GM23338 (cell line): ENCODE data around the gene ADAMTS14. TPM values are rescaled to one million over a fixed set of nuclear protein-coding genes. Genes with fewer than 3 reads are reported as not detected.

Experiments used
- ATAC-seq: fragments of 200-7000 bp; cut with Tn5 transposase; 3 replicates; pipeline ENCODE4 v1.9.1; 2020
- DNase-seq: peaks from one replicate; pipeline ENCODE4 v3.0.0-alpha.2; 2015; ENCODE audit warnings: low spot score
- H2AFZ ChIP-seq: fragments of 200-600 bp; sonication (generic); 2 replicates; pipeline ENCODE4 v1.8.0; 2016; ENCODE audit warnings: antibody characterized with exemption, mild to moderate bottlenecking, moderate library complexity
- H3F3A ChIP-seq: fragments of 200-600 bp; sonication (generic); replicated peaks from 2 replicates; pipeline ENCODE4 v1.8.0; 2017; ENCODE audit warnings: antibody characterized with exemption, mixed run types, low read depth
- H3K27ac ChIP-seq: fragments of 200-600 bp; sonication (generic); 2 replicates; pipeline ENCODE4 v1.6.1; 2016; ENCODE audit warnings: low read depth
- H3K27me3 ChIP-seq: fragments of 200-600 bp; sonication (generic); 2 replicates; pipeline ENCODE4 v1.8.0; 2016; ENCODE audit warnings: mild to moderate bottlenecking, mixed run types, moderate library complexity; ENCODE audit not compliant: insufficient read depth
- H3K36me3 ChIP-seq: fragments of 200-600 bp; sonication (generic); 2 replicates; pipeline ENCODE4 v1.8.0; 2016; ENCODE audit warnings: mild to moderate bottlenecking; ENCODE audit not compliant: insufficient read depth
- H3K4me1 ChIP-seq: fragments of 200-600 bp; sonication (generic); 2 replicates; pipeline ENCODE4 v1.8.0; 2016; ENCODE audit warnings: mild to moderate bottlenecking, moderate library complexity; ENCODE audit not compliant: insufficient read depth
- H3K4me2 ChIP-seq: fragments of 200-600 bp; sonication (generic); 2 replicates; pipeline ENCODE4 v1.7.1; 2017; ENCODE audit warnings: mixed run types
- H3K4me3 ChIP-seq: fragments of 200-600 bp; sonication (generic); 2 replicates; pipeline ENCODE4 v1.6.1; 2016; ENCODE audit warnings: mixed run types
- H3K79me2 ChIP-seq: fragments of 200-600 bp; sonication (generic); replicated peaks from 2 replicates; pipeline ENCODE4 v1.8.0; 2017; ENCODE audit warnings: mild to moderate bottlenecking; ENCODE audit not compliant: insufficient read depth
- H3K9me2 ChIP-seq: fragments of 200-600 bp; sonication (generic); 2 replicates; pipeline ENCODE4 v1.8.0; 2017; ENCODE audit not compliant: insufficient read depth
- H4K20me1 ChIP-seq: fragments of 200-600 bp; sonication (generic); replicated peaks from 2 replicates; pipeline ENCODE4 v1.8.0; 2017; ENCODE audit warnings: mild to moderate bottlenecking; ENCODE audit not compliant: insufficient read depth
- H3K27ac Mint-ChIP-seq: 2 replicates; pipeline ENCODE4 v1.8.0; 2020; ENCODE audit warnings: inconsistent platforms, mild to moderate bottlenecking, moderate library complexity, mixed read lengths
- H3K27me3 Mint-ChIP-seq: 3 replicates; pipeline ENCODE4 v1.8.0; 2022; ENCODE audit warnings: low read depth, mild to moderate bottlenecking, moderate library complexity, mixed read lengths, inconsistent platforms; ENCODE audit not compliant: insufficient read depth, poor library complexity
- H3K36me3 Mint-ChIP-seq: 3 replicates; pipeline ENCODE4 v1.8.0; 2021; ENCODE audit warnings: low read depth, mild to moderate bottlenecking, inconsistent platforms, moderate library complexity, mixed read lengths
- H3K4me1 Mint-ChIP-seq: 3 replicates; pipeline ENCODE4 v1.8.0; 2020; ENCODE audit warnings: mild to moderate bottlenecking, inconsistent platforms, mixed read lengths
- H3K4me3 Mint-ChIP-seq: 3 replicates; pipeline ENCODE4 v1.8.0; 2021; ENCODE audit warnings: moderate library complexity, mild to moderate bottlenecking, inconsistent platforms, mixed read lengths
- H3K9me3 Mint-ChIP-seq: 3 replicates; pipeline ENCODE4 v1.8.0; 2020; ENCODE audit warnings: moderate library complexity, mild to moderate bottlenecking, inconsistent platforms, mixed read lengths
- CREB1 ChIP-seq: fragments of 250-450 bp; sonication (Bioruptor Pico); IDR thresholded peaks from 2 replicates; pipeline ENCODE4 v1.5.0; 2020; ENCODE audit warnings: low read depth, mild to moderate bottlenecking, moderate library complexity
- EZH2 ChIP-seq: fragments of 200-600 bp; sonication (generic); IDR thresholded peaks from one replicate; pipeline ENCODE4 v1.8.0; 2017; ENCODE audit warnings: antibody characterized with exemption, mild to moderate bottlenecking, low read depth; ENCODE audit not compliant: unreplicated experiment
- EZH2phosphoT487 ChIP-seq: fragments of 200-600 bp; sonication (generic); IDR thresholded peaks from one replicate; pipeline ENCODE4 v1.8.1; 2018; ENCODE audit warnings: antibody characterized with exemption; ENCODE audit not compliant: unreplicated experiment
- JUNB ChIP-seq: IDR thresholded peaks from one replicate; pipeline ENCODE4 v1.6.1; 2016; ENCODE audit warnings: antibody characterized with exemption; ENCODE audit not compliant: unreplicated experiment
- NANOG ChIP-seq: IDR thresholded peaks from 2 replicates; pipeline ENCODE4 v1.6.1; 2016; ENCODE audit warnings: antibody characterized with exemption, borderline replicate concordance
- POLR2AphosphoS5 ChIP-seq: IDR thresholded peaks from 2 replicates; pipeline ENCODE4 v1.6.1; 2016; ENCODE audit warnings: antibody characterized with exemption, low read depth
- ZNF114 ChIP-seq: fragments of 250-450 bp; sonication (Bioruptor Pico); IDR thresholded peaks from 2 replicates; pipeline ENCODE4 v1.5.0; 2020; ENCODE audit warnings: mild to moderate bottlenecking, moderate library complexity
- ZNF331 ChIP-seq: fragments of 250-450 bp; sonication (Bioruptor Pico); IDR thresholded peaks from 2 replicates; pipeline ENCODE4 v1.5.0; 2020; ENCODE audit warnings: low read depth, mild to moderate bottlenecking, moderate library complexity
- ZNF462 ChIP-seq: fragments of 250-450 bp; sonication (Bioruptor Pico); IDR thresholded peaks from 2 replicates; pipeline ENCODE4 v1.5.0; 2020; ENCODE audit warnings: mild to moderate bottlenecking, moderate library complexity
- polyA plus RNA-seq: library from polyadenylated mRNA; unstranded; fragments of >200 nt; fragmentation: Nextera tagmentation; extraction: Ambion mirVana; gene quantifications from 2 replicates; pipeline ENCODE4 v1.2.1, GENCODE V29; 2016
- total RNA-seq: library from RNA; depleted of rRNA; stranded (reverse); fragments of >200 nt; shearing (Covaris generic); gene quantifications from 2 replicates; pipeline ENCODE4 v1.2.3, GENCODE V29; 2014
- TF ChIP-seq, protein P1 (sequence below): IDR thresholded peaks from one replicate; pipeline ENCODE4 v1.6.1; 2018; ENCODE audit warnings: antibody characterized with exemption; ENCODE audit not compliant: unreplicated experiment
- TF ChIP-seq, protein P2 (sequence below): IDR thresholded peaks from 2 replicates; pipeline ENCODE4 v1.6.1; 2016; ENCODE audit warnings: antibody characterized with exemption
- TF ChIP-seq, protein P3 (sequence below), 2 experiments: fragments of 200-600 bp in 1 of 2; sonication (generic) in 1 of 2; conservative IDR thresholded peaks; 2 replicates each; pipeline versions ENCODE4 v1.5.1 to v1.6.1; 2016 to 2017; ENCODE audit warnings: antibody characterized with exemption in 2 of 2, low read depth in 2 of 2, mild to moderate bottlenecking in 2 of 2, moderate library complexity in 1 of 2

The ADAMTS14 gene
- total and polyA plus RNA-seq, 2 experiments from 2014 or later = 1.9 to 2.1 TPM

- TF ChIP-seq, protein P1, sequence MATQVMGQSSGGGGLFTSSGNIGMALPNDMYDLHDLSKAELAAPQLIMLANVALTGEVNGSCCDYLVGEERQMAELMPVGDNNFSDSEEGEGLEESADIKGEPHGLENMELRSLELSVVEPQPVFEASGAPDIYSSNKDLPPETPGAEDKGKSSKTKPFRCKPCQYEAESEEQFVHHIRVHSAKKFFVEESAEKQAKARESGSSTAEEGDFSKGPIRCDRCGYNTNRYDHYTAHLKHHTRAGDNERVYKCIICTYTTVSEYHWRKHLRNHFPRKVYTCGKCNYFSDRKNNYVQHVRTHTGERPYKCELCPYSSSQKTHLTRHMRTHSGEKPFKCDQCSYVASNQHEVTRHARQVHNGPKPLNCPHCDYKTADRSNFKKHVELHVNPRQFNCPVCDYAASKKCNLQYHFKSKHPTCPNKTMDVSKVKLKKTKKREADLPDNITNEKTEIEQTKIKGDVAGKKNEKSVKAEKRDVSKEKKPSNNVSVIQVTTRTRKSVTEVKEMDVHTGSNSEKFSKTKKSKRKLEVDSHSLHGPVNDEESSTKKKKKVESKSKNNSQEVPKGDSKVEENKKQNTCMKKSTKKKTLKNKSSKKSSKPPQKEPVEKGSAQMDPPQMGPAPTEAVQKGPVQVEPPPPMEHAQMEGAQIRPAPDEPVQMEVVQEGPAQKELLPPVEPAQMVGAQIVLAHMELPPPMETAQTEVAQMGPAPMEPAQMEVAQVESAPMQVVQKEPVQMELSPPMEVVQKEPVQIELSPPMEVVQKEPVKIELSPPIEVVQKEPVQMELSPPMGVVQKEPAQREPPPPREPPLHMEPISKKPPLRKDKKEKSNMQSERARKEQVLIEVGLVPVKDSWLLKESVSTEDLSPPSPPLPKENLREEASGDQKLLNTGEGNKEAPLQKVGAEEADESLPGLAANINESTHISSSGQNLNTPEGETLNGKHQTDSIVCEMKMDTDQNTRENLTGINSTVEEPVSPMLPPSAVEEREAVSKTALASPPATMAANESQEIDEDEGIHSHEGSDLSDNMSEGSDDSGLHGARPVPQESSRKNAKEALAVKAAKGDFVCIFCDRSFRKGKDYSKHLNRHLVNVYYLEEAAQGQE = no peak
- TF ChIP-seq JUNB (no peak), NANOG (no peak)
Observed at GRCh38 chr10:70750156-70750703, 77.9 kb downstream of the ADAMTS14 start (continued).

DNA sequence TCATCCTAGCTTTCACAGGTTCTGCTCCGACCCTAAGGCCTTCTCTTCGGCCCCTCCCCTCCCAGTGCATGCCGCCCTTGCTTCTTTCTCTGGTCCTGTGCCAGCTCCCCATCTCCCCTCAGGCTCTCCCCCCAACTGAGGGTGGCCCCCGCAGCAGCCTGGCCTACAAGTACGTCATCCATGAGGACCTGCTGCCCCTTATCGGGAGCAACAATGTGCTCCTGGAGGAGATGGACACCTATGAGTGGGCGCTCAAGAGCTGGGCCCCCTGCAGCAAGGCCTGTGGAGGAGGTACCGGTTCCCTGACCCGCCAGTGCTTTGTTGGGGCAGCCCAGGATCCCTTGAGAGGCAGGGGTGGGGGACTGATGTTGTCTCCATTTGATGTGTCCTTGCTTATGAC is 79.0 kb downstream of the ADAMTS14 start:
- Mint-ChIP-seq H3K4me1 (peaks cover 11% of the 10 kb centered on the region), H3K27me3 (peaks cover 8% of the 10 kb centered on the region), H3K36me3 (no peaks in the 10 kb centered on the region; the same call in 2 of the 3 replicates), H3K4me3 (no peak overlapping the region), H3K9me3 (no peaks in the 10 kb centered on the region), H3K27ac (no peak overlapping the region)
- Histone ChIP-seq H3K27me3 (no peaks in the 10 kb centered on the region), H3F3A (no peaks in the 10 kb centered on the region), H3K4me1 (no peaks in the 10 kb centered on the region), H3K4me2 (no peak overlapping the region), H3K36me3 (no peaks in the 10 kb centered on the region), H3K27ac (no peak overlapping the region), H3K79me2 (no peaks in the 10 kb centered on the region), H2AFZ (no peak overlapping the region), H3K4me3 (no peak overlapping the region), H4K20me1 (no peaks in the 10 kb centered on the region), H3K9me2 (no peaks in the 10 kb centered on the region)
- DNase-seq = no peak
- no peak for ATAC-seq
- TF ChIP-seq ZNF331 (CRISPR knock-in tag) (no peak), POLR2AphosphoS5 (no peak), NANOG (no peak), ZNF462 (CRISPR knock-in tag) (no peak), EZH2 (no peak), EZH2phosphoT487 (no peak), CREB1 (no peak), JUNB (no peak), ZNF114 (CRISPR knock-in tag) (no peak)
- TF ChIP-seq, protein P2, sequence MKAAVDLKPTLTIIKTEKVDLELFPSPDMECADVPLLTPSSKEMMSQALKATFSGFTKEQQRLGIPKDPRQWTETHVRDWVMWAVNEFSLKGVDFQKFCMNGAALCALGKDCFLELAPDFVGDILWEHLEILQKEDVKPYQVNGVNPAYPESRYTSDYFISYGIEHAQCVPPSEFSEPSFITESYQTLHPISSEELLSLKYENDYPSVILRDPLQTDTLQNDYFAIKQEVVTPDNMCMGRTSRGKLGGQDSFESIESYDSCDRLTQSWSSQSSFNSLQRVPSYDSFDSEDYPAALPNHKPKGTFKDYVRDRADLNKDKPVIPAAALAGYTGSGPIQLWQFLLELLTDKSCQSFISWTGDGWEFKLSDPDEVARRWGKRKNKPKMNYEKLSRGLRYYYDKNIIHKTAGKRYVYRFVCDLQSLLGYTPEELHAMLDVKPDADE = no peak
- TF ChIP-seq, protein P3, sequence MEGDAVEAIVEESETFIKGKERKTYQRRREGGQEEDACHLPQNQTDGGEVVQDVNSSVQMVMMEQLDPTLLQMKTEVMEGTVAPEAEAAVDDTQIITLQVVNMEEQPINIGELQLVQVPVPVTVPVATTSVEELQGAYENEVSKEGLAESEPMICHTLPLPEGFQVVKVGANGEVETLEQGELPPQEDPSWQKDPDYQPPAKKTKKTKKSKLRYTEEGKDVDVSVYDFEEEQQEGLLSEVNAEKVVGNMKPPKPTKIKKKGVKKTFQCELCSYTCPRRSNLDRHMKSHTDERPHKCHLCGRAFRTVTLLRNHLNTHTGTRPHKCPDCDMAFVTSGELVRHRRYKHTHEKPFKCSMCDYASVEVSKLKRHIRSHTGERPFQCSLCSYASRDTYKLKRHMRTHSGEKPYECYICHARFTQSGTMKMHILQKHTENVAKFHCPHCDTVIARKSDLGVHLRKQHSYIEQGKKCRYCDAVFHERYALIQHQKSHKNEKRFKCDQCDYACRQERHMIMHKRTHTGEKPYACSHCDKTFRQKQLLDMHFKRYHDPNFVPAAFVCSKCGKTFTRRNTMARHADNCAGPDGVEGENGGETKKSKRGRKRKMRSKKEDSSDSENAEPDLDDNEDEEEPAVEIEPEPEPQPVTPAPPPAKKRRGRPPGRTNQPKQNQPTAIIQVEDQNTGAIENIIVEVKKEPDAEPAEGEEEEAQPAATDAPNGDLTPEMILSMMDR (conservative IDR thresholded peaks at IDR 0.05; ENCODE audit: low read depth in 2 of 2) = no peak
